Colon (tissue), 2 donors: ENCODE data around the gene ZBTB22.
A peak's percentile ranks its signal among the peaks of the same experiment; 100 is the strongest.
"Not testable (repeated sequence)": the region's sequence is repeated elsewhere in the genome, so short reads cannot be mapped to it uniquely, and the experiment has no call there.

Experiments used
- FAIRE-seq: peaks from 2 replicates; lab custom pipeline; 2012; peaks lifted over from hg19 to GRCh38; lab: Jason Lieb, UNC
- donor health status: control.
- donor health status: control.

Gene ZBTB22

GRCh38 chr6:33317669-33318425 lies at the start of gene ZBTB22:
TSS of gene ZBTB22 (minus strand) at chr6:33317744. CDS start at chr6:33316916, 828 bp downstream.
- FAIRE-seq, result peak; percentile 82

- FAIRE-seq, result no peak
Observed at GRCh38 chr6:33367009-33367714, 49.6 kb upstream of the ZBTB22 start.

- not testable (repeated sequence) for FAIRE-seq
Observed at GRCh38 chr6:33365206-33365971, 47.8 kb upstream of the ZBTB22 start.

- not testable (repeated sequence) for FAIRE-seq
Observed at GRCh38 chr6:33364475-33365205, 47.1 kb upstream of the ZBTB22 start.

GRCh38 chr6:33363486-33363885 lies 45.9 kb upstream of the ZBTB22 start:
- not testable (repeated sequence) for FAIRE-seq

GRCh38 chr6:33359331-33359730 lies 41.8 kb upstream of the ZBTB22 start:
- no peak for FAIRE-seq

- FAIRE-seq, result not testable (repeated sequence)
Observed at GRCh38 chr6:33357160-33357871, 39.8 kb upstream of the ZBTB22 start.

- FAIRE-seq, result no peak
Observed at GRCh38 chr6:33356295-33356694, 38.8 kb upstream of the ZBTB22 start.

- FAIRE-seq, result not testable (repeated sequence)
Observed at GRCh38 chr6:33355860-33356259, 38.3 kb upstream of the ZBTB22 start.

- no peak for FAIRE-seq
Observed at GRCh38 chr6:33347816-33348215, 30.3 kb upstream of the ZBTB22 start.

GRCh38 chr6:33346972-33347371 lies 29.4 kb upstream of the ZBTB22 start:
- not testable (repeated sequence) for FAIRE-seq

- no peak for FAIRE-seq
Observed at GRCh38 chr6:33344701-33345697, 27.5 kb upstream of the ZBTB22 start.

- FAIRE-seq, result no peak
Observed at GRCh38 chr6:33343953-33344611, 26.5 kb upstream of the ZBTB22 start.

GRCh38 chr6:33343606-33343952 lies 26.0 kb upstream of the ZBTB22 start:
- not testable (repeated sequence) for FAIRE-seq

- no peak for FAIRE-seq
Observed at GRCh38 chr6:33339193-33339592, 21.6 kb upstream of the ZBTB22 start.

GRCh38 chr6:33336495-33336894 lies 19.0 kb upstream of the ZBTB22 start:
- no peak for FAIRE-seq

- no peak for FAIRE-seq
Observed at GRCh38 chr6:33335916-33336315, 18.4 kb upstream of the ZBTB22 start.

GRCh38 chr6:33333666-33334065 lies 16.1 kb upstream of the ZBTB22 start:
- no peak for FAIRE-seq

GRCh38 chr6:33330736-33331135 lies 13.2 kb upstream of the ZBTB22 start:
- FAIRE-seq, result no peak

- FAIRE-seq, result no peak
Observed at GRCh38 chr6:33329058-33329457, 11.5 kb upstream of the ZBTB22 start.
